Mesenchymal stem cell (in vitro differentiated cells and primary cell): ENCODE results near the gene SLAMF8.

Experiments used
- DNase-seq: peaks from one replicate; pipeline ENCODE4 v3.0.0-alpha.2; 2013
- H2AFZ ChIP-seq: one replicate; pipeline ENCODE4 v1.6.1; 2013; ENCODE audit warnings: low read depth, mild to moderate bottlenecking, control low read depth, inconsistent platforms, low read length, moderate library complexity
- H2AK5ac ChIP-seq: 2 replicates; pipeline ENCODE4 v1.6.1; 2013; ENCODE audit warnings: low read length, moderate library complexity, mild to moderate bottlenecking, inconsistent platforms; ENCODE audit not compliant: severe bottlenecking
- H2BK120ac ChIP-seq: one replicate; pipeline ENCODE4 v1.6.1; 2013; ENCODE audit warnings: low read depth, mild to moderate bottlenecking, inconsistent platforms, low read length, moderate library complexity
- H2BK12ac ChIP-seq, 2 experiments: one replicate each; pipeline ENCODE4 v1.6.1; 2013; ENCODE audit warnings: inconsistent platforms in 2 of 2, low read length in 2 of 2, mild to moderate bottlenecking in 2 of 2, moderate library complexity in 2 of 2, control low read depth in 1 of 2
- H2BK15ac ChIP-seq: one replicate; pipeline ENCODE4 v1.6.1; 2013; ENCODE audit warnings: mild to moderate bottlenecking, low read depth, inconsistent platforms; ENCODE audit not compliant: poor library complexity, severe bottlenecking
- H2BK5ac ChIP-seq: 2 replicates; pipeline ENCODE4 v1.6.1; 2013; ENCODE audit warnings: low read depth, mild to moderate bottlenecking, low read length, control low read depth, inconsistent platforms; ENCODE audit not compliant: poor library complexity, severe bottlenecking
- H3K14ac ChIP-seq, 2 experiments: one replicate each; pipeline ENCODE4 v1.6.1; 2013; ENCODE audit warnings: inconsistent platforms in 2 of 2, low read length in 2 of 2, control low read depth in 1 of 2, mild to moderate bottlenecking in 1 of 2, moderate library complexity in 1 of 2
- H3K18ac ChIP-seq, 2 experiments: one replicate each; pipeline ENCODE4 v1.6.1; 2013; ENCODE audit warnings: inconsistent platforms in 2 of 2, low read length in 2 of 2, control low read depth in 1 of 2, low read depth in 1 of 2, mild to moderate bottlenecking in 1 of 2
- H3K23ac ChIP-seq, 2 experiments: one replicate each; pipeline ENCODE4 v1.6.1; 2013; ENCODE audit warnings: inconsistent platforms in 2 of 2, low read length in 2 of 2, mild to moderate bottlenecking in 2 of 2, moderate library complexity in 2 of 2, control low read depth in 1 of 2
- H3K27ac ChIP-seq: 2 replicates; pipeline ENCODE4 v1.5.1; 2013; ENCODE audit warnings: mild to moderate bottlenecking, moderate library complexity, low read length, control low read depth, inconsistent platforms; ENCODE audit not compliant: poor library complexity, severe bottlenecking
- H3K27me3 ChIP-seq, 2 experiments: 2 replicates each; pipeline versions ENCODE4 v1.6.1 to v1.7.0; 2013; ENCODE audit warnings: low read length in 2 of 2, mild to moderate bottlenecking in 2 of 2, moderate library complexity in 2 of 2, control low read depth in 1 of 2, inconsistent platforms in 1 of 2; ENCODE audit not compliant: control insufficient read depth in 1 of 2, insufficient read depth in 1 of 2
- H3K36me3 ChIP-seq, 2 experiments: 2 replicates each; pipeline versions ENCODE4 v1.6.1 to v1.7.0; 2013; ENCODE audit warnings: low read length in 2 of 2, control low read depth in 1 of 2, inconsistent platforms in 1 of 2, low read depth in 1 of 2, mild to moderate bottlenecking in 1 of 2; ENCODE audit not compliant: insufficient read depth in 2 of 2, control insufficient read depth in 1 of 2
- H3K4ac ChIP-seq, 2 experiments: one replicate each; pipeline ENCODE4 v1.6.1; 2013; ENCODE audit warnings: inconsistent platforms in 2 of 2, low read length in 2 of 2, mild to moderate bottlenecking in 2 of 2, moderate library complexity in 2 of 2, control low read depth in 1 of 2, low read depth in 1 of 2
- H3K4me1 ChIP-seq: 2 replicates; pipeline ENCODE4 v1.6.1; 2013; ENCODE audit warnings: low read depth, low read length, control low read depth; ENCODE audit not compliant: control insufficient read depth, insufficient read depth
- H3K4me2 ChIP-seq: 2 replicates; pipeline ENCODE4 v1.6.1; 2013; ENCODE audit warnings: low read length, mild to moderate bottlenecking, inconsistent platforms; ENCODE audit not compliant: poor library complexity, severe bottlenecking
- H3K4me3 ChIP-seq, 2 experiments: 2 replicates each; pipeline versions ENCODE4 v1.5.1 to v1.7.0; 2013; ENCODE audit warnings: low read length in 2 of 2, mild to moderate bottlenecking in 2 of 2, control low read depth in 1 of 2, low read depth in 1 of 2; ENCODE audit not compliant: insufficient read depth in 1 of 2
- H3K79me1 ChIP-seq: replicated peaks from 2 replicates; pipeline ENCODE4 v1.6.1; 2013; ENCODE audit warnings: mild to moderate bottlenecking, control low read depth, low read length, inconsistent platforms; ENCODE audit not compliant: poor library complexity, severe bottlenecking
- H3K9ac ChIP-seq: 2 replicates; pipeline ENCODE4 v1.7.0; 2013; ENCODE audit warnings: mild to moderate bottlenecking, low read length, moderate library complexity
- H3K9me3 ChIP-seq: 2 replicates; pipeline ENCODE4 v1.7.0; 2013; ENCODE audit warnings: mild to moderate bottlenecking, low read length; ENCODE audit not compliant: control insufficient read depth
- H4K8ac ChIP-seq: one replicate; pipeline ENCODE4 v1.6.1; 2013; ENCODE audit warnings: inconsistent platforms, mild to moderate bottlenecking, low read length, moderate library complexity
- H4K91ac ChIP-seq: one replicate; pipeline ENCODE4 v1.6.1; 2013; ENCODE audit warnings: mild to moderate bottlenecking, low read length, inconsistent platforms
- WGBS: methylation state at CpG from one replicate; pipeline ENCODE4 v1.1.7; 2013; ENCODE audit warnings: mixed read lengths; 5-methylcytosine and 5-hydroxymethylcytosine counted together

The SLAMF8 gene

GRCh38 chr1:159827102-159827490 is 423 bp downstream of the SLAMF8 start:
- Histone ChIP-seq H3K4me2 (no peak overlapping the region), H4K8ac (no peak overlapping the region), H2AK5ac (no peak overlapping the region), H3K9ac (no peak overlapping the region), H4K91ac (no peak overlapping the region), H3K36me3 (peaks cover 0 to 4% of the 10 kb centered on the region in 2 experiments), H3K14ac (no peak overlapping the region), H3K4ac (no peak overlapping the region), H2BK12ac (no peak overlapping the region), H3K23ac (no peak overlapping the region), H3K27me3 (peaks cover 22 to 27% of the 10 kb centered on the region in 2 experiments), H3K4me3 (no peak overlapping the region), H3K9me3 (no peaks in the 10 kb centered on the region), H3K18ac (no peak overlapping the region), H2BK15ac (no peak overlapping the region), H2AFZ (no peak overlapping the region), H2BK5ac (no peak overlapping the region), H3K79me1 (no peaks in the 10 kb centered on the region), H2BK120ac (no peak overlapping the region), H3K27ac (no peak overlapping the region), H3K4me1 (peaks cover 29% of the 10 kb centered on the region)
- no peak for DNase-seq
- 87% methylated on average over 6 of the region's 6 CpGs for WGBS

GRCh38 chr1:159827549-159827948 is 876 bp downstream of the SLAMF8 start:
- no peaks in the 10 kb centered on the region for H3K79me1 ChIP-seq
- peaks cover 0 to 4% of the 10 kb centered on the region in 2 experiments for H3K36me3 ChIP-seq
- no peak overlapping the region for H2BK12ac ChIP-seq
- no peak overlapping the region for H3K9ac ChIP-seq
- H4K91ac ChIP-seq = no peak overlapping the region
- H2AK5ac ChIP-seq = no peak overlapping the region
- peaks cover 17 to 22% of the 10 kb centered on the region in 2 experiments for H3K27me3 ChIP-seq
- no peak overlapping the region for H2AFZ ChIP-seq
- peaks cover 29% of the 10 kb centered on the region for H3K4me1 ChIP-seq
- H2BK15ac ChIP-seq = no peak overlapping the region
- H3K27ac ChIP-seq = no peak overlapping the region
- H2BK5ac ChIP-seq = no peak overlapping the region
- 100% methylated on average over 2 of the region's 3 CpGs for WGBS
- H3K18ac ChIP-seq = no peak overlapping the region
- H3K14ac ChIP-seq = no peak overlapping the region
- no peak for DNase-seq
- no peak overlapping the region for H3K4me3 ChIP-seq
- H3K9me3 ChIP-seq = no peaks in the 10 kb centered on the region
- H3K4me2 ChIP-seq = no peak overlapping the region
- no peak overlapping the region for H3K4ac ChIP-seq
- H3K23ac ChIP-seq = no peak overlapping the region
- H2BK120ac ChIP-seq = no peak overlapping the region
- no peak overlapping the region for H4K8ac ChIP-seq

GRCh38 chr1:159828176-159828575 is 1.5 kb downstream of the SLAMF8 start:
- H3K9me3 ChIP-seq = no peaks in the 10 kb centered on the region
- H3K27me3 ChIP-seq = peaks cover 11 to 16% of the 10 kb centered on the region in 2 experiments
- H3K23ac ChIP-seq = no peak overlapping the region
- peaks cover 0 to 4% of the 10 kb centered on the region in 2 experiments for H3K36me3 ChIP-seq
- H4K8ac ChIP-seq = no peak overlapping the region
- H3K9ac ChIP-seq = no peak overlapping the region
- no peak overlapping the region for H2BK5ac ChIP-seq
- no peak for DNase-seq
- H3K27ac ChIP-seq = no peak overlapping the region
- H3K4me1 ChIP-seq = peaks cover 28% of the 10 kb centered on the region
- no peak overlapping the region for H3K4ac ChIP-seq
- 100% methylated on average over 3 of the region's 3 CpGs for WGBS
- no peak overlapping the region for H3K4me3 ChIP-seq
- no peak overlapping the region for H2AK5ac ChIP-seq
- H2BK15ac ChIP-seq = no peak overlapping the region
- no peak overlapping the region for H3K18ac ChIP-seq
- no peak overlapping the region for H2AFZ ChIP-seq
- no peak overlapping the region for H2BK120ac ChIP-seq
- H3K14ac ChIP-seq = no peak overlapping the region
- H4K91ac ChIP-seq = no peak overlapping the region
- no peak overlapping the region for H2BK12ac ChIP-seq
- H3K4me2 ChIP-seq = no peak overlapping the region
- H3K79me1 ChIP-seq = no peaks in the 10 kb centered on the region

- no peak overlapping the region for H3K14ac ChIP-seq
- no peak overlapping the region for H3K4ac ChIP-seq
- peaks cover 0 to 4% of the 10 kb centered on the region in 2 experiments for H3K36me3 ChIP-seq
- no peak overlapping the region for H2BK12ac ChIP-seq
- H2AK5ac ChIP-seq = peak overlapping the region; percentile 51
- no peak overlapping the region for H2BK5ac ChIP-seq
- no peak overlapping the region for H3K4me3 ChIP-seq
- H2BK120ac ChIP-seq = no peak overlapping the region
- H3K9ac ChIP-seq = no peak overlapping the region
- H3K27me3 ChIP-seq = peaks cover 5 to 11% of the 10 kb centered on the region in 2 experiments
- no peak overlapping the region for H3K18ac ChIP-seq
- H3K4me1 ChIP-seq = peaks cover 26% of the 10 kb centered on the region
- no peak overlapping the region for H4K8ac ChIP-seq
- WGBS = 91% methylated on average over 11 of the region's 11 CpGs
- DNase-seq = no peak
- no peaks in the 10 kb centered on the region for H3K9me3 ChIP-seq
- no peak overlapping the region for H3K23ac ChIP-seq
- H3K27ac ChIP-seq = peak overlapping the region; percentile 35
- no peaks in the 10 kb centered on the region for H3K79me1 ChIP-seq
- no peak overlapping the region for H2BK15ac ChIP-seq
- H2AFZ ChIP-seq = no peak overlapping the region
- H3K4me2 ChIP-seq = no peak overlapping the region
- H4K91ac ChIP-seq = no peak overlapping the region
Observed at GRCh38 chr1:159828581-159829272, 2.1 kb downstream of the SLAMF8 start.
